H1 (cell line): ENCODE results near the gene SOX2. TPM values are rescaled to one million over a fixed set of nuclear protein-coding genes. Genes with fewer than 3 reads are reported as not detected.

Source experiments
- CTCF ChIA-PET: fragments of 300-600 bp; sonication (Branson Sonifier 250); formaldehyde crosslinking; loops from one replicate; lab custom pipeline; 2021; ENCODE audit not compliant: partially characterized antibody; lab: Charles Lee
- POLR2A ChIA-PET: fragments of 300-600 bp; sonication (Branson Sonifier 250); formaldehyde crosslinking; loops from one replicate; lab custom pipeline; 2021; ENCODE audit warnings: inconsistent platforms; ENCODE audit not compliant: partially characterized antibody; lab: Charles Lee
- DNase-seq, 2 experiments: peaks; one replicate each; pipeline versions ENCODE4 v3.0.0 to v3.0.0-alpha.2; 2010 to 2022; ENCODE audit warnings: low spot score in 2 of 2, low read depth in 1 of 2, mixed read lengths in 1 of 2
- FAIRE-seq: peaks from 2 replicates; lab custom pipeline; 2011; peaks lifted over from hg19 to GRCh38; lab: Jason Lieb, UNC
- H2AFZ ChIP-seq: 2 replicates; pipeline ENCODE4 v1.8.1; 2012; ENCODE audit warnings: low read length, inconsistent platforms
- H2AK5ac ChIP-seq: 2 replicates; pipeline ENCODE4 v1.6.1; 2013; ENCODE audit warnings: low read depth, low read length
- H2BK120ac ChIP-seq: replicated peaks from 2 replicates; pipeline ENCODE3; 2013; ENCODE audit warnings: low read depth, low read length, inconsistent platforms
- H2BK12ac ChIP-seq: 2 replicates; pipeline ENCODE4 v1.6.1; 2013; ENCODE audit warnings: low read depth, low read length
- H2BK15ac ChIP-seq: 2 replicates; pipeline ENCODE4 v1.6.1; 2013; ENCODE audit warnings: low read length
- H2BK20ac ChIP-seq: 2 replicates; pipeline ENCODE4 v1.6.1; 2013; ENCODE audit warnings: low read length
- H2BK5ac ChIP-seq: 2 replicates; pipeline ENCODE4 v1.6.1; 2013; ENCODE audit warnings: low read depth, low read length
- H3K14ac ChIP-seq: 2 replicates; pipeline ENCODE4 v1.6.1; 2013; ENCODE audit warnings: inconsistent platforms; ENCODE audit not compliant: insufficient read length
- H3K18ac ChIP-seq: 2 replicates; pipeline ENCODE4 v1.6.1; 2013; ENCODE audit warnings: low read length; ENCODE audit errors: extremely low read depth
- H3K23ac ChIP-seq: 2 replicates; pipeline ENCODE4 v1.6.1; 2013; ENCODE audit warnings: inconsistent platforms; ENCODE audit not compliant: insufficient read length
- H3K23me2 ChIP-seq: 2 replicates; pipeline ENCODE4 v1.6.1; 2013; ENCODE audit warnings: low read depth, low read length
- H3K27ac ChIP-seq: 2 replicates; pipeline ENCODE4 v1.6.1; 2011; ENCODE audit warnings: low read depth, low read length, inconsistent platforms
- H3K27me3 ChIP-seq, 4 experiments: replicated peaks in 1 of 4; 1 replicate in 1 of 4; 2 replicates in 3 of 4; pipeline versions ENCODE4 v1.6.1 to v1.8.1; 2011 to 2013; ENCODE audit warnings: low read length in 3 of 4, mild to moderate bottlenecking in 3 of 4, inconsistent platforms in 2 of 4, mixed read lengths in 2 of 4, moderate library complexity in 1 of 4; ENCODE audit not compliant: control insufficient read depth in 3 of 4, insufficient read depth in 3 of 4; ENCODE audit errors: extremely low read depth in 1 of 4
- H3K36me3 ChIP-seq, 4 experiments: 2 replicates each; pipeline versions ENCODE4 v1.6.1 to v1.8.1; 2011 to 2013; ENCODE audit warnings: mild to moderate bottlenecking in 4 of 4, low read length in 3 of 4, moderate library complexity in 2 of 4, control low read depth in 1 of 4, inconsistent platforms in 1 of 4; ENCODE audit not compliant: insufficient read depth in 4 of 4, control insufficient read depth in 2 of 4
- H3K4ac ChIP-seq: replicated peaks from 2 replicates; pipeline ENCODE3; 2013; ENCODE audit warnings: low read length, low read depth, mixed read lengths, inconsistent platforms; ENCODE audit not compliant: insufficient read length
- H3K4me1 ChIP-seq, 4 experiments: replicated peaks in 1 of 4; 1 replicate in 1 of 4; 2 replicates in 3 of 4; pipeline versions ENCODE4 v1.6.1 to v1.8.1; 2011 to 2013; ENCODE audit warnings: low read length in 3 of 4, inconsistent platforms in 2 of 4, mixed read lengths in 1 of 4; ENCODE audit not compliant: insufficient read depth in 4 of 4, control insufficient read depth in 3 of 4
- H3K4me2 ChIP-seq, 2 experiments: 2 replicates each; pipeline versions ENCODE4 v1.6.1 to v1.8.1; 2011 to 2013; ENCODE audit warnings: low read depth in 2 of 2, low read length in 2 of 2, control low read depth in 1 of 2, inconsistent platforms in 1 of 2, mild to moderate bottlenecking in 1 of 2; ENCODE audit not compliant: insufficient read depth in 1 of 2
- H3K4me3 ChIP-seq, 4 experiments: fragments of 200-600, 300-600 bp in 1 of 4; sonication (generic), shearing (Covaris generic), sonication (Bioruptor Twin) in 1 of 4; 2 replicates each; pipeline versions ENCODE4 v1.5.1 to v1.8.1; 2011 to 2016; ENCODE audit warnings: low read length in 4 of 4, low read depth in 3 of 4, control low read depth in 2 of 4, inconsistent platforms in 2 of 4, mild to moderate bottlenecking in 2 of 4, mixed read lengths in 1 of 4, moderate library complexity in 1 of 4; ENCODE audit not compliant: insufficient read depth in 2 of 4; ENCODE audit errors: extremely low read depth in 1 of 4
- H3K56ac ChIP-seq: replicated peaks from 2 replicates; pipeline ENCODE3; 2013; ENCODE audit warnings: low read depth, mild to moderate bottlenecking, mixed read lengths, low read length, inconsistent platforms; ENCODE audit not compliant: insufficient read length
- H3K79me1 ChIP-seq: 2 replicates; pipeline ENCODE4 v1.6.1; 2013; ENCODE audit warnings: low read depth, low read length, control low read depth
- H3K79me2 ChIP-seq, 2 experiments: 2 replicates each; pipeline versions ENCODE4 v1.6.1 to v1.8.1; 2012 to 2013; ENCODE audit warnings: low read length in 2 of 2, mild to moderate bottlenecking in 2 of 2, inconsistent platforms in 1 of 2; ENCODE audit not compliant: insufficient read depth in 2 of 2, control insufficient read depth in 1 of 2
- H3K9ac ChIP-seq, 4 experiments: replicated peaks in 1 of 4; 1 replicate in 1 of 4; 2 replicates in 3 of 4; pipeline versions ENCODE4 v1.6.1 to v1.8.1; 2011 to 2013; ENCODE audit warnings: low read depth in 3 of 4, low read length in 3 of 4, control low read depth in 2 of 4, mild to moderate bottlenecking in 2 of 4, moderate library complexity in 2 of 4, inconsistent platforms in 1 of 4; ENCODE audit errors: extremely low read depth in 1 of 4
- H3K9me3 ChIP-seq, 2 experiments: 2 replicates each; pipeline versions ENCODE4 v1.6.1 to v1.8.1; 2012 to 2013; ENCODE audit warnings: mild to moderate bottlenecking in 2 of 2, moderate library complexity in 2 of 2, control low read depth in 1 of 2, inconsistent platforms in 1 of 2, low read depth in 1 of 2, low read length in 1 of 2, mixed read lengths in 1 of 2; ENCODE audit not compliant: insufficient read depth in 2 of 2
- H4K20me1 ChIP-seq, 2 experiments: replicated peaks in 1 of 2; 2 replicates each; pipeline versions ENCODE3 to v1.8.1; 2011 to 2013; ENCODE audit warnings: inconsistent platforms in 2 of 2, low read length in 2 of 2, mild to moderate bottlenecking in 1 of 2; ENCODE audit not compliant: insufficient read depth in 2 of 2, control insufficient read depth in 1 of 2
- H4K5ac ChIP-seq: 2 replicates; pipeline ENCODE4 v1.6.1; 2013; ENCODE audit warnings: low read length, low read depth, mixed read lengths, inconsistent platforms; ENCODE audit not compliant: insufficient read length
- H4K8ac ChIP-seq: 2 replicates; pipeline ENCODE4 v1.8.0; 2013; ENCODE audit warnings: mild to moderate bottlenecking, moderate library complexity, low read length, inconsistent platforms; ENCODE audit not compliant: insufficient read depth; ENCODE audit errors: extremely low read depth
- H4K91ac ChIP-seq: replicated peaks from 2 replicates; pipeline ENCODE3; 2013; ENCODE audit warnings: low read length, mixed read lengths, inconsistent platforms; ENCODE audit not compliant: insufficient read length
- BRCA1 ChIP-seq: IDR thresholded peaks from 2 replicates; pipeline ENCODE4 v1.6.1; 2012; ENCODE audit warnings: low read depth, low read length, improper control_type of control experiment
- CBX8 ChIP-seq: fragments of 300-800, 300-1000 bp; sonication (generic); IDR thresholded peaks from 2 replicates; pipeline ENCODE4 v1.7.1; 2016; ENCODE audit warnings: low read depth, low read length, borderline replicate concordance
- CEBPB ChIP-seq: IDR thresholded peaks from 2 replicates; pipeline ENCODE4 v1.6.1; 2012; ENCODE audit warnings: low read depth, low read length
- MAX ChIP-seq: IDR thresholded peaks from 2 replicates; pipeline ENCODE4 v1.6.1; 2012; ENCODE audit warnings: inconsistent platforms
- TBP ChIP-seq: IDR thresholded peaks from 2 replicates; pipeline ENCODE4 v1.6.1; 2011; ENCODE audit warnings: low read depth, low read length, improper control_type of control experiment
- WGBS, 2 experiments: shearing (Covaris generic) in 1 of 2; methylation state at CpG; one replicate each; pipeline versions ENCODE4 v1.1.6 to v1.1.7; 2013 to 2015; ENCODE audit warnings: low lambda C conversion rate in 2 of 2, mixed read lengths in 2 of 2, inconsistent platforms in 1 of 2, low coverage in 1 of 2, missing lambda C conversion rate in 1 of 2; ENCODE audit not compliant: insufficient replicate concordance in 2 of 2, insufficient coverage in 1 of 2, insufficient read length in 1 of 2; ENCODE audit errors: extremely low coverage in 1 of 2, missing lambda C conversion rate in 1 of 2; 5-methylcytosine and 5-hydroxymethylcytosine counted together
- polyA plus RNA-seq, 7 experiments: library from polyadenylated mRNA; depleted of rRNA in 3 of 7; stranded (reverse) in 5 of 7; unstranded in 2 of 7; fragments of >200 nt in 5 of 7; fragments of 200-250 nt in 2 of 7; gene quantifications; 1 replicate in 5 of 7; 2 replicates in 1 of 7; 4 replicates in 1 of 7; pipeline versions ENCODE4 v1.2.1 to v1.2.3, GENCODE V29; 2011 to 2013; ENCODE audit warnings: missing spikeins in 2 of 7, mixed read lengths in 2 of 7
- total RNA-seq: library from RNA; stranded (reverse); fragmentation: NEBNext Ultra II Directional; extraction: Animal tissue kit (Norgen Biotek cat#: 25700); gene quantifications from 2 replicates; pipeline ENCODE4 v1.2.1, GENCODE V29; 2021

SOX2 gene
- total and polyA plus RNA-seq, 2 of the 8 experiments (the other 6 are each of a cell fraction or from before 2014, with no cell fraction given), result 149 to 247 TPM

DNA sequence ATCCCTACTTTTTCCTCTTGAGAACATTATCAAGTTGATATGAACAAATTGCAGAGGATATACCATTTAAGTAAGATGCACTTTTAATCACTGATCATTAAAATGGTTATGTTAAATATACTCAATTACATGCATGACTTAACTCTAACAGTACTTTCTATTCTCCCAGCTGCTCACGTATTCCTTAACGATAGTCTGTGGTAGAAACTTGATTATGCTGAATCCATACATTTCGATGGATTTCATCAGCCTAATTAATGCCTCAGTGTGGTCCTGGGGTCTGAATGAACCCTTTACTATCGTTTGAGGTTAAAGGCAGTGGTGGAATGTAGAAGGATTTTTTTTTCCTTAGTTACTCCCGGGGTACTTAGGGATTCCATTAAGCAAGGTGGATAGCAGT, 18.6 kb downstream of the SOX2 start:
- peaks cover 19% of the 10 kb centered on the region for H3K23me2 ChIP-seq
- H3K79me2 ChIP-seq, result peaks cover 0 to 2% of the 10 kb centered on the region in 2 experiments; a peak in 1 of 4 replicates
- no peak overlapping the region; the same call in 1 of the 2 replicates for H2BK5ac ChIP-seq
- no peaks in the 10 kb centered on the region for H3K36me3 ChIP-seq
- H3K27me3 ChIP-seq, result peaks cover 2 to 21% (median 10%) of the 10 kb centered on the region in 4 experiments; a peak in 5 of 7 replicates
- H3K4me1 ChIP-seq, result peaks cover 11 to 43% (median 31%) of the 10 kb centered on the region in 4 experiments
- 10% methylated on average over 5 of the region's 5 CpGs; no CpG with 5 or more reads in 1 of the 2 experiments for WGBS, 2 experiments
- no peak overlapping the region for H3K27ac ChIP-seq
- no peak overlapping the region for H4K91ac ChIP-seq
- H3K4me2 ChIP-seq, result peak overlapping the region; percentile 58 to 100
- H3K4ac ChIP-seq, result no peak overlapping the region
- H3K9ac ChIP-seq, result no peak overlapping the region
- H2AK5ac ChIP-seq, result no peak overlapping the region
- H3K23ac ChIP-seq, result no peak overlapping the region
- H4K8ac ChIP-seq, result no peak overlapping the region
- FAIRE-seq, result no peak
- no peak overlapping the region for H3K56ac ChIP-seq
- H2AFZ ChIP-seq, result no peak overlapping the region
- CTCF ChIA-PET, result interaction anchor here (0.6 to 1.5 kb wide), 6 partner anchors 9 to 515 kb away, joined by 3 to 6 read pairs (median 4); partner anchors contain the start of gene SOX2
- H3K9me3 ChIP-seq, result no peaks in the 10 kb centered on the region
- H2BK12ac ChIP-seq, result no peak overlapping the region
- TF ChIP-seq CBX8 (no peak), BRCA1 (no peak), MAX (no peak), TBP (0 out of 2 replicates have a peak, but pooled peaks have one; percentile 11), CEBPB (peak; percentile 56; the same call in 1 of the 2 replicates)
- TF ChIP-seq, all 59 proteins: peak for 2
- no peaks in the 10 kb centered on the region for H4K20me1 ChIP-seq
- H3K18ac ChIP-seq, result no peak overlapping the region
- H2BK20ac ChIP-seq, result no peak overlapping the region
- H3K4me3 ChIP-seq, result peak overlapping the region in 1 of 4 experiments; percentile 73; a peak in 3 of 8 replicates
- POLR2A ChIA-PET, result interaction anchor here (0.7 to 5.6 kb wide), 5 partner anchors 9 to 27 kb away, joined by 3 to 72 read pairs (median 5); partner anchors contain the start of gene SOX2
- H2BK15ac ChIP-seq, result no peak overlapping the region
- no peaks in the 10 kb centered on the region for H3K79me1 ChIP-seq
- peak overlapping the region; percentile 21 for H2BK120ac ChIP-seq
- H4K5ac ChIP-seq, result peak overlapping the region; percentile 45
- no peak for DNase-seq
- H3K14ac ChIP-seq, result no peak overlapping the region
